GM21825 (cell line): ENCODE results near the gene EIF5AL1.
"Not testable (repeated sequence)": the region's sequence is repeated elsewhere in the genome, so short reads cannot be mapped to it uniquely, and the experiment has no call there.

Experiments
- ATAC-seq: cut with Tn5 transposase; IDR thresholded peaks from one replicate; pipeline ENCODE4 v1.9.1; 2021; ENCODE audit warnings: mild to moderate bottlenecking, moderate library complexity; ENCODE audit not compliant: unreplicated experiment

Gene EIF5AL1

GRCh38 chr10:79555354-79556309 is 43.3 kb downstream of the EIF5AL1 start:
- ATAC-seq = no peak

DNA sequence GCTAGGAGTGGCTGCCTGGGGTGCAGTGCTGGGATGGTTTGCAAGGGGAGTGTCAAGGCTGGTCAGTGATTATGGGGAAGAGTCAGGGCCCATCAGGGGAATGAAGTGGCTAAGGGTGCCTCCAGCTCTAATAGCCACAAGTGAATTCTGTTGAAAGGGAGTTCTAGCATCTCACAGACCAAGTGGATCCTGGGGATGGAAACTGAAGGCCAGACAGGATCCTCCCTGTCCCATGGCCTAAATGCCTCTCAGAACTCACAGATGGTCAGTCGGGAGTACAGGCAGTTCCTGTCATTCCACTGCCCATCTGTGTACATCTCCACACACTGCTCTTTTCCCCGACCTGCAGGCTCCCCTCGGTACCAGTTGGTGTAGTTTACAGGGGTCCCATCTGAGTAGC is 44.6 kb downstream of the EIF5AL1 start:
- ATAC-seq = not testable (repeated sequence)

- ATAC-seq = no peak
Observed at GRCh38 chr10:79559726-79560125, 47.4 kb downstream of the EIF5AL1 start.

GRCh38 chr10:79560160-79560709 is 47.9 kb downstream of the EIF5AL1 start, which contains the start of gene SFTPA2:
Gene SFTPA2, minus strand, starts transcription at chr10:79560407. Its CDS starts 924 bp downstream, at chr10:79559483.
- ATAC-seq = no peak

GRCh38 chr10:79561257-79561656 is 48.9 kb downstream of the EIF5AL1 start:
- no peak for ATAC-seq

DNA sequence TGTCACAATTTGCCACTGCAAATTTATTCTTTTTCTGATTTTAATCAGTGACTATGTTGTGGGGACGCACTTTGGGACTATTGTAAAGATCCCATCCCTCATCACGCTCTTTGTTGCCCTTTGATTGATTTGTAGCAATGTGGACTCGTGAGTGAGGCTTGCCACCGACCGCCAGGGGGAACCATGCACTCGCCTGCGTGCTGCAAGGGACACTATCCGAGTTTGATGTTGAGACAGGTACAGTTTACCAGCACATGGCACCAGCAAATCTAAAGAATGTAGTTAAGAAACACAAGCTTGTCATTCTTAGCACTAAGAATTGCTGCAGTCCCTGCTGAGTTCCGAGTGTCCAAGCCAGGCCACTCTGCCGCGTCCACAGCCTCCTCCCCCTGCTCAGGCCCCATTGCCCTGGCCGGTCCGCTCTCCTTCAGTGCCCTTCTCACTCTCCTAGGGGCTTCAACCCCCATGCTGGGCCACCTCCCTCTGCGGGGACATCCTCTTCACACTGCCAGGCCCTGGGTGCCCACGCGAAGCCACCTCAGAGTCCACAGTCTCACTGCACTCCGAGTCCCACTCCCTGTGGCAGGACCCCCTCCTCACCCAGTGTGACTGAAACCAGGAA is 49.9 kb downstream of the EIF5AL1 start:
- peak; percentile 67 for ATAC-seq

- ATAC-seq = no peak
Observed at GRCh38 chr10:79563426-79563825, 51.1 kb downstream of the EIF5AL1 start.
